DMS 273 (cell line): ENCODE results near the gene SAP30L.

ENCODE experiments used
- DNase-seq: peaks from one replicate; lab custom pipeline; 2025; ENCODE audit not compliant: unreplicated experiment; lab: John Stamatoyannopoulos, UW

The SAP30L gene

GRCh38 chr5:154506049-154506715, 60.4 kb downstream of the SAP30L start:
- DNase-seq: peak; percentile 26

GRCh38 chr5:154506716-154507080, 60.9 kb downstream of the SAP30L start:
- DNase-seq: no peak

GRCh38 chr5:154508114-154508513, 62.3 kb downstream of the SAP30L start:
- no peak for DNase-seq

DNA sequence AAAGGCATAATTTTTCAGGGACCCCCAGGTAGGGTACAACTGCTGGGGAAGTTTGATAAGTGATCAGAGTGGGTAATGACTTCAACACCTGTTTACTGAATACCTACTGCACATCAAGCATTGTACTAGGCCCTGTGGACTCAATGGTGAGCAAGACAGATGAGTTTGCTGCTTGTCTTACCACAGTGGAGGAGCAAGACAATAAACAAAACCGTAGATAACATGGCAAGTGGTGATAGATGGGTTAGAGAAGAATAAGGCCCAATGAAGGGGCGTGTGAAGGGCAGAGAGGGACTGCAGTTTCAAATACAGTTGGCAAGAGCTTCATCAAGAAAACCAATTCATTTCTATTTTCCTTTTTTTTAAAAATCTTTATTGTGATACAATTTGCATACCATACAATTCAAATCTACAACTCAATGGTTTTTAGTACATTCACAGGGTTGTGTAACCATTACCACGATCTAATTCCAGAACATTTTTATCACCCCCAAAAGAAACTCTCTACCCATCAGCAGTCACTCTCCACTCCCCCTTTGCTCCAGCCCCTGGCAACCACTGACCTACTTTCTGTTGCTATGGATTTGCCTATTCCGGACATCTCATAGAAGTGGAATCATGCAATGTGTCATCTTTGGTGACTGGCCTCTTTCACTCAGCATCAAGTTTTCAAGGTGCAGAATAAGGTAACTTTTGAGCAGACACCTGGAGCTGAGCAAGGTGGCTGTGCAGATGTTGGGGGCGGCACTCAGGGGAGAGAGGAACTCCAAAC, 64.2 kb downstream of the SAP30L start:
- no peak for DNase-seq
